BJ (cell line): ENCODE results near the gene NECAB2. TPM values are rescaled to one million over a fixed set of nuclear protein-coding genes. Genes with fewer than 3 reads are reported as not detected.

Source experiments
- CTCF ChIA-PET: fragments of 350-600 bp; formaldehyde crosslinking; extraction: SDS; loops from one replicate; lab custom pipeline; 2021; ENCODE audit warnings: antibody characterized with exemption, inconsistent platforms; lab: Yijun Ruan, JAX
- POLR2A ChIA-PET: fragments of 300-600 bp; sonication (Branson Sonifier 250); formaldehyde crosslinking; extraction: SDS; loops from one replicate; lab custom pipeline; 2021; ENCODE audit warnings: antibody characterized with exemption; lab: Charles Lee
- DNase-seq: peaks from one replicate; pipeline ENCODE4 v3.0.0-alpha.2; 2011; ENCODE audit warnings: low read depth
- H3K27me3 ChIP-seq: 2 replicates; pipeline ENCODE4 v1.6.0; 2011; ENCODE audit warnings: low read length; ENCODE audit not compliant: control insufficient read depth, insufficient read depth
- H3K36me3 ChIP-seq: 2 replicates; pipeline ENCODE4 v1.5.1; 2011; ENCODE audit warnings: low read length; ENCODE audit not compliant: control insufficient read depth, insufficient read depth
- H3K4me3 ChIP-seq: 2 replicates; pipeline ENCODE4 v1.5.1; 2011; ENCODE audit warnings: low read depth, mild to moderate bottlenecking, control low read depth, low read length
- polyA plus RNA-seq: library from polyadenylated mRNA; depleted of rRNA; stranded (reverse); fragments of >200 nt; gene quantifications from 2 replicates; pipeline ENCODE4 v1.2.3, GENCODE V29; 2011
- TF ChIP-seq, protein P1 (sequence below): IDR thresholded peaks from 2 replicates; pipeline ENCODE4 v1.5.1; 2011; ENCODE audit warnings: low read depth, mild to moderate bottlenecking, control low read depth, inconsistent platforms, low read length, moderate library complexity; ENCODE audit not compliant: insufficient read depth

The NECAB2 gene
- polyA plus RNA-seq, 1 experiment, result 0.15 TPM

DNA sequence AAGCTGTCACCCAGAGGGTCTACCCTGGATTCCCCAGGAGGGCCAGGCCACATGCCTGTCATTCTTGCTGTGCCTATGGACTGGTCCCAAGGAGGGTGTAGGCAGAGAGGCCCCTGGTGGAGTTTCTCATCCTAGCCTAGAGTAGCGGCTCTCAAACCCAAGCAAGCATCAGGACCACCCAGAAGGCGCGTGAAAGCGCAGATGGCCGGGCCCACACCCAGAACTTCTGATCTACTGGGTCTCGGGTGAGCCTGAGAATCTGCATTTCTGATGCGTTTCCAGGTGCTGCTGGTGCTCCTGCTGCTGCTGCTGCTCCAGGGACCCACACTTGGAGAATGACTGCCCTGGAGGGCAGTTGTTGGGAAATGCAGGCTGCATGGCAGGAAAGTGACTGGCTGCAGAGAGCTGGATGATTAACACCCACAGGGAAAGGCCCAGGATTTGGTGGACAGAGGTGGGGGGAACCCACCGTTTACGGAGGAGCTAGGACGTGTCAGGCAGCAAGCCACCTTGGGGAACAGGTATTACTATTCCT lies 24.5 kb upstream of the NECAB2 start:
- POLR2A ChIA-PET, result no interaction called here
- no peaks in the 10 kb centered on the region for H3K27me3 ChIP-seq
- DNase-seq, result no peak

GRCh38 chr16:83945587-83945986 lies 22.5 kb upstream of the NECAB2 start:
- CTCF ChIA-PET, result interaction anchor here (1.5 to 2.2 kb wide), 2 partner anchors 8 to 18 kb away, joined by 6 to 7 read pairs; no protein-coding TSS in a partner anchor
- TF ChIP-seq, protein P1, sequence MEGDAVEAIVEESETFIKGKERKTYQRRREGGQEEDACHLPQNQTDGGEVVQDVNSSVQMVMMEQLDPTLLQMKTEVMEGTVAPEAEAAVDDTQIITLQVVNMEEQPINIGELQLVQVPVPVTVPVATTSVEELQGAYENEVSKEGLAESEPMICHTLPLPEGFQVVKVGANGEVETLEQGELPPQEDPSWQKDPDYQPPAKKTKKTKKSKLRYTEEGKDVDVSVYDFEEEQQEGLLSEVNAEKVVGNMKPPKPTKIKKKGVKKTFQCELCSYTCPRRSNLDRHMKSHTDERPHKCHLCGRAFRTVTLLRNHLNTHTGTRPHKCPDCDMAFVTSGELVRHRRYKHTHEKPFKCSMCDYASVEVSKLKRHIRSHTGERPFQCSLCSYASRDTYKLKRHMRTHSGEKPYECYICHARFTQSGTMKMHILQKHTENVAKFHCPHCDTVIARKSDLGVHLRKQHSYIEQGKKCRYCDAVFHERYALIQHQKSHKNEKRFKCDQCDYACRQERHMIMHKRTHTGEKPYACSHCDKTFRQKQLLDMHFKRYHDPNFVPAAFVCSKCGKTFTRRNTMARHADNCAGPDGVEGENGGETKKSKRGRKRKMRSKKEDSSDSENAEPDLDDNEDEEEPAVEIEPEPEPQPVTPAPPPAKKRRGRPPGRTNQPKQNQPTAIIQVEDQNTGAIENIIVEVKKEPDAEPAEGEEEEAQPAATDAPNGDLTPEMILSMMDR, result no peak

More for the DNA sequence above, 24.5 kb upstream of the NECAB2 start:
- Histone ChIP-seq H3K36me3 (no peaks in the 10 kb centered on the region), H3K4me3 (no peak overlapping the region)
- CTCF ChIA-PET, result interaction anchor here (2.2 kb wide), 1 partner anchor 10 kb away, joined by 6 read pairs; no protein-coding TSS in a partner anchor
- TF ChIP-seq, protein P1, result no peak

DNA sequence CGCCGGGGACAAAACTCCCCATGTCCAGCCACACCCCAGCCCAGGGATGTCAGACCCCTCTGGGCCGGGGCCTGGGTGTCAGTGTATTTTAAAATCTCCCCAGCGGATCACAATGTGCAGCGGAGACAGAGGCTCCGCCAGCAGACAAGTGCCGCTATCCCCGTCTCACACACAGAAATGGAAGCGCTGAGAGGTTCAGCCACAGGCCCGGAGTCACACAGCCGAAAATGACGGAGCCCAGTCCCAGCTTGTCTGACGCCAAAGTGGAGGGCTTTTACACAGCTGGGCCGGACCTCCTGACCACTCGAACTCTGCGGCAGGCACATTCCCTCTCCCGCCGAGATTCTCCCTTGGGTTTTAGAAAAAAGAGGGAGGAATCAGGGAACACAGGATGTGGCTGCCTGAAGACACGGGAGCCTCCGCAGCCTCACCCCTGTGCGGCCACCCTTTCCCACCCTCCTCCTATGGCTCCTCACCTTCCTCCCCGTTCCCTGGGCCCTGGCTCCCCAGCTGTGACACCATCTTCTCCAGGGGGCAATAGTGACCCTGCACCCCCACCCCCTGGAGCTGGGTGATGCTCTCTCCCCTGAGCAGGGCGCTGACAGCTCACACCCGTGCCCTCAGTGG lies 21.8 kb upstream of the NECAB2 start:
- no peak for DNase-seq
- TF ChIP-seq, protein P1, result no peak
- ChIA-PET POLR2A (no interaction called here), CTCF (interaction anchor here (1.4 kb wide), 1 partner anchor 15 kb away, joined by 5 read pairs; no protein-coding TSS in a partner anchor)
- Histone ChIP-seq H3K27me3 (no peaks in the 10 kb centered on the region), H3K36me3 (no peaks in the 10 kb centered on the region), H3K4me3 (no peak overlapping the region)

More at GRCh38 chr16:83945587-83945986, 22.5 kb upstream of the NECAB2 start:
- Histone ChIP-seq H3K27me3 (no peaks in the 10 kb centered on the region), H3K36me3 (no peaks in the 10 kb centered on the region), H3K4me3 (no peak overlapping the region)
- no peak for DNase-seq
- POLR2A ChIA-PET, result no interaction called here

- TF ChIP-seq, protein P1, result no peak
- Histone ChIP-seq H3K4me3 (no peak overlapping the region), H3K27me3 (no peaks in the 10 kb centered on the region), H3K36me3 (no peaks in the 10 kb centered on the region)
- DNase-seq, result no peak
- CTCF ChIA-PET, result interaction anchor here (1.1 to 1.4 kb wide), 4 partner anchors 10 to 21 kb away, joined by 3 to 5 read pairs (median 4); no protein-coding TSS in a partner anchor
- POLR2A ChIA-PET, result no interaction called here
Observed at GRCh38 chr16:83946781-83947566, 21.1 kb upstream of the NECAB2 start.
